Breast epithelium (tissue), 3 donors: ENCODE results near the gene NKX2-8.

Experiments used
- CTCF ChIP-seq, 3 donors: fragments of 450-650 bp; IDR thresholded peaks; one replicate each; pipeline ENCODE4 v1.5.1; 2016 to 2017; ENCODE audit warnings: antibody characterized with exemption in 3 of 3, mild to moderate bottlenecking in 3 of 3, moderate library complexity in 3 of 3
- POLR2A ChIP-seq: fragments of 450-650 bp; IDR thresholded peaks from one replicate; pipeline ENCODE4 v1.6.1; 2016; ENCODE audit warnings: antibody characterized with exemption, mild to moderate bottlenecking, moderate library complexity
- POLR2AphosphoS5 ChIP-seq, 3 donors: sonication (generic); formaldehyde crosslinking; IDR thresholded peaks; one replicate each; pipeline ENCODE4 v1.6.1; 2017; ENCODE audit warnings: antibody characterized with exemption in 3 of 3

DNA sequence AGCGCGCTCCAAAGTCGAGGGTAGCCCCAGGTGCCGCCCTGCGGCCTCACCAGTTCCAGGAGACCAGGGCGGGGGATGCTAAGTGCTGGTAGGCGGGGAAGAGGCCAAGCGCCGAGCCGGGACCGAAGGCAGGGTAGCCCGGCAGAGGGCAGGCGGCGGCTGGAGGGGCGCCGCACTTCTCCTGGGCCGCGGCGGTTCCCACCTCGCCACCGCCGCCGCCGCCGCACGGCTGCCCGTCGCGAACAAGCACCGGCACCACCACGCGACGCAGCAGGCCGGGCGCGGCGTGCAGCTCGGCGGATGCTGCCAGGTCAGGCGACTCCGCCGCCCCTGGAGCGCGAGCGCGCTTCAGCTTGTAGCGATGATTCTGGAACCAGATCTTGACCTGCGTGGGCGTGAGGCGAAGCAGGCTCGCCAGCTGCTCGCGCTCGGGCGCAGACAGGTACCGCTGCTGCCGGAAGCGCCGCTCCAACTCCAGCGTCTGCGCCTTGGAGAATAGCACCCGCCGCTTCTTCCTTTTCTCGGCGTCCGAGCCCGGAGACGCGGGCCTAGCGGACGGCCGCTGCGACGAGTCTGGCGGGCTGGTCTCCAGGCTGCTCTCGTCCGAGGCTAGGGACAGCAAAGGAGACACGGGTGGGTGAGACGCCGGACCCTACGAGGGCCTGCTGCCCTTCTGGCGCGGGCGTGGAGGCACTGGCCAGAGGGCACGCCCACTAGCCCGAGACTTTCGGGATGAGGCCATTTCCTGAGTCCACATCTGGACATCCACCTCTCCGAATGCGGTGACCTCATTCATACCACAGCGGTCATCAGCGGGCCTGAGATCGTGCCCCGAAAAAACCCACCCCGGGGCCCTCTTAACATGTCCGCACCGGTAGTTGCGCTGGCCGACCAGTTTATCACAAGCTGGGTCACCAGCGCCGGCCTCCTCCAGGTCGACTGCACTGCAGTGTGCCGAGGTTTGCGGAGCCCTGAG, 1.3 kb downstream of the NKX2-8 start:
- no peak for TF ChIP-seq POLR2A
- TF ChIP-seq CTCF (IDR thresholded peaks at IDR 0.05), result no peak
- TF ChIP-seq POLR2AphosphoS5 (IDR thresholded peaks at IDR 0.05), result no peak
